ENCODE results near the gene EIPR1.
"Not testable (repeated sequence)": the region's sequence is repeated elsewhere in the genome, so short reads cannot be mapped to it uniquely, and the experiment has no call there.

The EIPR1 gene

GRCh38 chr2:3211256-3212060 is 166.2 kb downstream of the EIPR1 start:
- DNase-seq (ENCODE audit: low read depth): no peak

GRCh38 chr2:3210257-3210656 is 167.4 kb downstream of the EIPR1 start:
- DNase-seq (ENCODE audit: low read depth): no peak

GRCh38 chr2:3209258-3209657 is 168.4 kb downstream of the EIPR1 start:
- no peak for DNase-seq (ENCODE audit: low read depth)

GRCh38 chr2:3208591-3208990 is 169.0 kb downstream of the EIPR1 start:
- DNase-seq (ENCODE audit: low read depth): no peak

GRCh38 chr2:3208179-3208578 is 169.4 kb downstream of the EIPR1 start:
- no peak for DNase-seq (ENCODE audit: low read depth)

- no peak for DNase-seq (ENCODE audit: low read depth)
Observed at GRCh38 chr2:3207091-3207491, 170.5 kb downstream of the EIPR1 start.

GRCh38 chr2:3205845-3206244 is 171.8 kb downstream of the EIPR1 start:
- no peak for DNase-seq (ENCODE audit: low read depth)

- no peak for DNase-seq (ENCODE audit: low read depth)
Observed at GRCh38 chr2:3204031-3204821, 173.4 kb downstream of the EIPR1 start.

GRCh38 chr2:3203497-3204019 is 174.1 kb downstream of the EIPR1 start:
- DNase-seq (ENCODE audit: low read depth): no peak

- DNase-seq (ENCODE audit: low read depth): no peak
Observed at GRCh38 chr2:3202926-3203325, 174.7 kb downstream of the EIPR1 start.

- DNase-seq (ENCODE audit: low read depth): no peak
Observed at GRCh38 chr2:3201281-3201680, 176.3 kb downstream of the EIPR1 start.

GRCh38 chr2:3200420-3200939 is 177.1 kb downstream of the EIPR1 start:
- DNase-seq (ENCODE audit: low read depth): no peak

- no peak for DNase-seq (ENCODE audit: low read depth)
Observed at GRCh38 chr2:3199627-3200345, 177.8 kb downstream of the EIPR1 start.

- DNase-seq (ENCODE audit: low read depth): not testable (repeated sequence)
Observed at GRCh38 chr2:3198671-3199192, 178.9 kb downstream of the EIPR1 start.

- DNase-seq (ENCODE audit: low read depth): no peak
Observed at GRCh38 chr2:3198119-3198518, 179.5 kb downstream of the EIPR1 start.

- no peak for DNase-seq (ENCODE audit: low read depth)
Observed at GRCh38 chr2:3197308-3197707, 180.3 kb downstream of the EIPR1 start.

- DNase-seq (ENCODE audit: low read depth): no peak
Observed at GRCh38 chr2:3196716-3197115, 180.9 kb downstream of the EIPR1 start.

GRCh38 chr2:3195641-3196476 is 181.8 kb downstream of the EIPR1 start:
- DNase-seq (ENCODE audit: low read depth): no peak

GRCh38 chr2:3194828-3195227 is 182.8 kb downstream of the EIPR1 start:
- no peak for DNase-seq (ENCODE audit: low read depth)

GRCh38 chr2:3193443-3194330 is 183.9 kb downstream of the EIPR1 start:
- DNase-seq (ENCODE audit: low read depth): no peak

Data from stromal cell of bone marrow (primary cell).